HG03135 (cell line): Measurements from ENCODE around the gene SYTL1.

Experiments
- ATAC-seq: cut with Tn5 transposase; IDR thresholded peaks from one replicate; pipeline ENCODE4 v1.9.1; 2021; ENCODE audit warnings: mild to moderate bottlenecking, moderate library complexity; ENCODE audit not compliant: unreplicated experiment

Gene SYTL1, protein sequence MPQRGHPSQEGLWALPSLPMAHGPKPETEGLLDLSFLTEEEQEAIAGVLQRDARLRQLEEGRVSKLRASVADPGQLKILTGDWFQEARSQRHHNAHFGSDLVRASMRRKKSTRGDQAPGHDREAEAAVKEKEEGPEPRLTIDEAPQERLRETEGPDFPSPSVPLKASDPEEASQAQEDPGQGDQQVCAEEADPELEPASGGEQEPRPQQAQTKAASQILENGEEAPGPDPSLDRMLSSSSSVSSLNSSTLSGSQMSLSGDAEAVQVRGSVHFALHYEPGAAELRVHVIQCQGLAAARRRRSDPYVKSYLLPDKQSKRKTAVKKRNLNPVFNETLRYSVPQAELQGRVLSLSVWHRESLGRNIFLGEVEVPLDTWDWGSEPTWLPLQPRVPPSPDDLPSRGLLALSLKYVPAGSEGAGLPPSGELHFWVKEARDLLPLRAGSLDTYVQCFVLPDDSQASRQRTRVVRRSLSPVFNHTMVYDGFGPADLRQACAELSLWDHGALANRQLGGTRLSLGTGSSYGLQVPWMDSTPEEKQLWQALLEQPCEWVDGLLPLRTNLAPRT

DNA sequence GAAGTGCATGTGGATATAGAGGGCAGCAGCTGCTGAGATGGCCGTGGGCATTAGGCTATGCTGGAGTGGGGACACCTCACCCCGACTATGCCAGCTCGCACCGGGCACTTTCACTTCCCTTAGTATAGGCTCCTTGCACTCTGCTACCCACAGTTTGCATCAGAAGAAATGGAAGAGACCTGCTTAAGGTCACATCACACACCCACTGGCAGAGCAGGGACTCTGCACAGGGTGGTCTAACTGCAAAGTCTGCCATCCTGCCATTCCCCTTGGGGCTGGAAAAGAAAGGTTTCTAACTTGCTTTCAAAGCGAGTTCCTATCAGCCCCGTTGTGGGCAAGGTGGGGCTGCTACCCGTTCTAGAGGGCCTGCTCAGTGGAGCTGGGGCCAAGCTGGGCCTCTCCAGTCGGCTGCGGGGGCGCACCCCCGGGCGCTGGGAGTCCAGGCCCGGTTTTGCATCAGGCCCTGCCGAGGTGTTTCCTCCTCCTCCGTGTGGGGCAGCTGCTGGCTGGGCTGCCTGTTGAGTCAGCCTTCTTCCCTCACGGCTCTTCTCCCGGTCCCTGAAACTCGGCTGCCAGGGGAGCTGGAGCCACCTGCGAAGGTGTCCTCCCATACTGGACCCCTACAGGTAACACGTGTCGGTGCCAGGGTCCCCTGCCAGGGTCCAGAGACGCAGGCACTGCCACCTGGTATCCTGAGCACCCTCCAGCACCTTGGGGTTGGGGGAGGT lies at the start of gene SYTL1:
SYTL1 (plus strand) TSS at position 498 of the 728 bp plus-strand sequence. CDS start 3,313 bp downstream, outside the sequence.
- peak; percentile 54 for ATAC-seq

DNA sequence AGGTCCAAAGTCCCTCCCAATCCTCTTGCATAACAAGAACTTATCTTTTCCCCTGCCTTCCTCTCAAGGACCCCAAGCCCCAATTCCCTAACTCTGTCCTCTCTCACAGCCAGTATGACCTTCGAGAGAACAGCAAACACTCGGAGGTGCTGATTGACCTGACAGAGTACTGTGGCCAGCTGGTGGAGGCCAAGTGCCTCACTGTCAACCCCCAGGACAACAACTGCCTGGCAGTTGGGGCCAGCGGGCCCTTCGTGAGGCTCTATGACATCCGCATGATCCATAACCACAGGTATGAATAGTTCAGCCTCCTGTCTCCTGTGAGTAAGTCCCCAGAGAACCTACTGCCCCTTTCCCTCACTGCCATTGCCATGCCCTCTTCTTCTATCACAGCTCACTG lies 49.7 kb upstream of the SYTL1 start:
- ATAC-seq = no peak

DNA sequence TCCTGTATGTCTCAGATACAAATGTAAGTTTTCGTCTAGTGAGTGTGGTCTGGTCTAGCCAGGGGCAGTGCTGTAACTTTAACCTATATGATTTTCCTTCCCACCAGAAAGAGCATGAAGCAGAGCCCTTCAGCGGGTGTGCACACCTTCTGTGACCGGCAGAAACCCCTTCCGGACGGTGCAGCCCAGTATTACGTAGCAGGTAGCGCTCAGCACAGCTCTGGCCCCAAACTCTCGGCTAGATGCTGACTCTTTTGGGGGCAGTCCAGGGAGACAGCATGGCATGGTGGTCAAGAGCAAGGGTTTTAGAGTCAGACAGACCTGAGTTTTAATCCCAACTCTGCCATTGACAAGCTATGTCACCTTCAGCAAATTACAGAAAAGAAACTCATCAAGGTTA lies 47.9 kb upstream of the SYTL1 start:
- no peak for ATAC-seq

DNA sequence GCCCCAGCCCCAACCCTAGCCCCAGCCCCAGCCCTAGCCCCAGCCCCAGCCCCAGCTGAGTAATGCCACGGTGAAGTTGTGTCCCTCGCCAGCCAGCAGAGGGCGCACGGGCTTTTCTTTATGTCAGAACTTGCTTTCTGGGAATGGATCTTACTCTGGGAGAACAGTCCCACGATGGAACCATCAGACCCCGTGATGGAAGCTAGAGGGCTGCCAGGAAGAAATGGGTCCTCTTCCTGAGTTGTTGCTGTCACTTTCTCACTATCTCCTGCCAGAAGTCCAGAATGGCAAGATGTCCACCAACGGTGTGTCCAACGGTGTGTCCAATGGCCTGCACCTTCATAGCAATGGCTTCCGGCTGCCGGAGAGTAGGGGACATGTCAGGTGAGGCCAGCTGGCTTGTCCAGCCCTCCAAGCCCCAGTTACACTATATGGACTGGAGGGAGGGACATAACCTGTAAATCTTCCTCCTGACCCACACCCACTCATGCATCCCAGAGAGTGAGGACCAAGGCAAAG lies 45.0 kb upstream of the SYTL1 start:
- no peak for ATAC-seq

DNA sequence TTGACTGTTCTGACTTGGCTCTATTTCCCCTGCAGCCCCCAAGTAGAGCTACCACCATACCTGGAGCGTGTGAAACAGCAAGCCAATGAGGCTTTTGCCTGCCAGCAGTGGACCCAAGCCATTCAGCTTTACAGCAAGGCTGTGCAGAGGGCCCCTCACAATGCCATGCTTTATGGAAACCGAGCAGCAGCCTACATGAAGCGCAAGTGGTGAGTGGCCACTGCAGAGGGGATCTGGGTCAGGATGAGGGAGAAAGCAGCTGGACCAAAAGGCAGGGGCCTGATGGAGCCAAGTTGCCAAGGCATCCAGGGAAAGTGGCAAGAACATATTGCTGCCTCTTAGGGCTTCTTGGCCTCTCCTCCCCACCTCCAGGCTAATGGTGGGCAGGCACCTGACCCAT lies 43.9 kb upstream of the SYTL1 start:
- ATAC-seq = no peak

DNA sequence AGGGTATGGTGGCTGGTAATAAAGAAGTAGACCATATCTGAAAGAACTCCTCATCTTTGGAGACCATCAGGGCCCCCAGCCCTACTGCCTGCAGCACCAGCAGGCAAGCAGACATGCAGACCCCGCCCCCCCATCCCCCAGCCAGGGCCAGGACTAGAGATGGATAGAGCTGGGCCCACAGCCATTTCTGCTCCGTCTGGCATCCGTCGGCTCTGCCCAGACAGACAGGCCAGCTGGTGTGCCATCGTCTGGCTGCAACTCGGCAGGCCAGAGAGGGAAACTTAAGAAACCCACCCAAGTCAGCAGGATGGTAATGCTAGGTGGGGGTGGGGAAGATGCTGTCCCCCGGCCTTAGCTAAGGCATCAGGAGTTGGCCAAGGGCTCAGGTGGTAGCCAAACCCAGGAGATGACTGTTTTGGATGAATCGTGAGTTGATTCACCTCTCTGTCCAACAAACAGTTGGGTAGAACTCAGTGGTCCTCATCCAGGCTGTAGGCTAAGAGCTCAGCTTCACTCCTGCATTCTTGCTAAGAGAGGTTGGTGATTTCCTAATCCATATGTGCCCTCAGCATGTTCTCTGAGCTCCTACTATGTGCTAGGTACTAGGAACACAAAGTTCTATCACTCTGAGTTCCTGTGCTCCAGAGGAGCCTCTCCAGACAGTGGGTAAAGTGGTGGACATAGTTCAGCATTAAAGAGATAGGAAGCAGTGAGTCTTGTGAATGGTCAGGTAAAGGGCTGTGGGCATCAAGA lies 43.0 kb upstream of the SYTL1 start:
- ATAC-seq = no peak

DNA sequence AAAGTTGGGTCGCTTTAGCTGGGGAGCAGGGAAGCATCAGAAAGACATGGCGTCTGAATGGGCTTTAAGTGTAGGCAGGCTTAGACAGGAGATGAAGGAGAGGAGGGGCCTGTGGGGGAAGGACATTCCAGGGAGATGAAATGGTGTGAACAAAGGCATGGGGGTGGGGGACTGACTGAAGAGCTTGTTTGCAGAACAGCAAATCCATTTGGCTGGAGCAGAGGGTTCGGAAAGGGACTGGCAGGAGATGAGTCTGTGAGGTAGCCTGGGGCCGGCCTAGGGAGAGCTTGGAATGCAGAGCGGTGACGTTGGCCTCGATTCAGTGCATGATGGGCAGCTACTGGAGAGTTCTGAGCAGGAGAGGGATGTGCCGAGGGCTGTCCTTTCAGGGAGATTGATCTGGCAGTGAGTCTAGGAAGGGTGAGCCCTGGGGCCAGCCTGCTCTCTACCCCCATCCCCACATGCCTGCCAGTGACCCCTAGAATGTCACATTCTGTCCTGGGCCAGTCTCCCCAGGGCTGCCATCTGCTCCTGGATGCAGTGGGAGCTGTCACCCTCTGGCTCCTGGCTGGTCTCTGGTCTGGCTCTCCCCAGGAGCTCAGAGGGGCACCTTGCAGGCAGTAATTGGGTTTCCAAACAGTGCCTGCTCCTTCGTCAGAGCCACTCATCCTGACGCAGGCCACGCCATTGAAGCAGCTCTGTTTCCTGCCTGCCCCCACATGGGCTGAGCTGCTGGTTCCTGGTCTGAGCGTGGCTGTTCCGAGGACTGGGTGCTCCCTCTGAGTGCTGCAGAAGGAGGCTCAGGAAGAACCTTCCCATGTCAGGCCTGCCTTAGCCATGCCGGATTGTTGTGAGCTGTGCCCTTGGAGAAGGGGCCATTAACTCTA lies 42.2 kb upstream of the SYTL1 start:
- no peak for ATAC-seq

DNA sequence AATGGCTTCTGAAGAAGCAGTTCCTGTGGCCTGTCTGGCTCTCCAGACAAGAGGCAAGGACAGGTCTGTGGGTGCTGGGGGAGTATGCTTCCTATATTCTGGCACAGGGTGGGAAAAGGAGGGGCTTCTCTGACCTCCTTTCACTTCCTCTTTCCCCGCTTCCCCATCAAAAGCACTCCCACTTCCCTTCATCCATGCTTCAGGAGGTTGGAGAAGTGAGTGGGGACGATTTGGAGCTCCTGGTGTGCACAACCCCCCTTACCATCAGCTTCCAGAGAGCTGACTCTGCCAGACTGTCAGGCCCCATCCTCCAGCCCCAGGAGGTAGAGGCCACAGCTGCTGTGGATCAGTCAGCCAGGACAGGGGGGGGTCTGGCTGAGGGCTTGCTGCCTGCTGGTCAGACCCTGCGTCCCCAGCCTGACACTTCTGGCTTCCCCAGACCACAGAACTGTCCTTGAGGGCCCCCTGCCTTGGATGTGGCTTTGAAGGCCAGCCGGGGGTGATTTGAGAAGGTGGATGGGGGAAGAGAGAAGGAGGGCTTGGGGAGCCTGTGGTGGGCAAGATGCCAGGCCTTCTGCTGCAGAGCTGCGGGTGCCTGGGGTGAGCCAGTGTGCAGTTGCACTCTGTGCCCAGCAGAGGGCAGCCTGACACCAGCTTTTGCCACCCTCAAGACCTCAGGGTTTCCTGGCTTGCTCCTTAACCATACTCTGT lies 41.3 kb upstream of the SYTL1 start:
- ATAC-seq = peak; percentile 54

DNA sequence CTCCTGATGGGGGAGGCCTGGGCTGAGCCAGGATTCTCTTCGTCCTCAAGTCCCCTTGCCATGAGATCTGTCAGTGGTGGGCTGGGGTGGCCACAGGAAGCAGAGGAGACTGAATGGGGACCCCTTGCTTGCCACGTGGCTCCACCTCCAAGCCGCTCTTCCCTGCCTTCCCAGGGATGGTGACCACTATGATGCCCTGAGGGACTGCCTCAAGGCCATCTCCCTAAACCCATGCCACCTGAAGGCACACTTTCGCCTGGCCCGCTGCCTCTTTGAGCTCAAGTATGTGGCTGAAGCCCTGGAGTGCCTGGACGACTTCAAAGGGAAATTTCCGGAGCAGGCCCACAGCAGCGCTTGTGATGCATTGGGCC lies 40.8 kb upstream of the SYTL1 start:
- ATAC-seq = no peak

DNA sequence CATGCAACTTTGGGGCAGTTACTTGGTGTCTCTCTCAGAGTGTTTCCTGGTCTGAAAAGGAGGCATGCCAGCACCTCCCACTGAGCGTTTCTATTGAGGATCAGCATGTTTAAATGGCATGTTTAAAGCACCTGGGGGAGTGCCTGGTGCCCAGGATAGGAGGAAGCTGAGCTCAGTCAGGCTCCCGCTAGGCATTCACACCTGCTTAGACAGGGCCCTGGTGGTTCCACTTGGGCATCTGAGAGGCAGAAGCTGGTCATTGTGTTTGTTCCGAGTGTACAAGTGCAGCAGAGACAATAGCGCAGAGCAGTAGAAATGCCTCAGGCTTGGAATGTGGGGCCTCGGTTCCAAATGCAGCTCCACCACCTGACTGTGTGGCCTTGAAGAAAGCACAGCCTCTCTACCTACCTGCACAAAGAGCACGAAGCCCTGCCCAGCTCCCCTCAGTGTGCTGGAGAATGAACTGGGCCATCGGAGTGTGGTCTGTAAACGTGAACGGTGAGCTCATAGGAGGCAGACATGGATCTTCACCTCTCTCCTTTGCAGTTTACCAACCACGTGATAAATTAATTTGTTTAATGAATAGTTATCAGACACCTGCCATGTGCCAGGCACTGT lies 40.1 kb upstream of the SYTL1 start:
- ATAC-seq = no peak

DNA sequence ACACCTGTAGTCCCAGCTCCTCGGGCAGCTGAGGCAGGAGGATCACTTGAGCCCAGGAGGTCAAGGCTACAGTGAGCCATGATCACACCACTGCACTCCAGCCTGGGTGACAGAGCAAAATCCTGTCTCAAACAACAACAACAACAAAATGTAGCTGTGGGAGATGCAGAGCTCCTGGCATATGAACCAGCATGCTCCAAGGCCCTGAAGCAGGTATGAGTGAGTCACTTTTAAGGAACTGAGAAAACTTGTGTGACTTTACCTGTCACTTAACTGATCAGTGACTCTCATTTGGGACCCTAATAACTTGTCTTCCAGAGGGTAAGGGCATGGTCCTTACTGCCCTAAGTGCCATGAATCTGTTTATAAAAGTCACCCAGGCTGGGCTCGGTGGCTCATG lies 39.2 kb upstream of the SYTL1 start:
- no peak for ATAC-seq

DNA sequence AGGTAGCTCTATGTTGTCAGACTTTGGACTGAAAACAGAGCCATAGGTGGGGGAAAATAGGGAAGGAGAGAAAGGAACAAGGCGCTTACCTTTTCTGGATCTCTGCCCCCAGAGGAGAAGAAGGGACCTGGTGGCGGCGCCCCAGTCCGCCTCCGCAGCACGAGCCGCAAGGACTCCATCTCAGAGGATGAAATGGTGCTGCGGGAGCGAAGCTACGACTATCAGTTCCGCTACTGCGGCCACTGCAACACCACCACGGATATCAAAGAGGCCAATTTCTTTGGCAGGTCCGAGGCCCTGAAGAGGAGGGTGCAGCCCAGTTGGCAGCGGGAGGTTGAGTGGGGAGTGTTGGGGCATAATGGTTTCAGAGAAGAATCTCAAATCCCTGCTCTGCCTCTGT lies 38.3 kb upstream of the SYTL1 start:
- no peak for ATAC-seq

DNA sequence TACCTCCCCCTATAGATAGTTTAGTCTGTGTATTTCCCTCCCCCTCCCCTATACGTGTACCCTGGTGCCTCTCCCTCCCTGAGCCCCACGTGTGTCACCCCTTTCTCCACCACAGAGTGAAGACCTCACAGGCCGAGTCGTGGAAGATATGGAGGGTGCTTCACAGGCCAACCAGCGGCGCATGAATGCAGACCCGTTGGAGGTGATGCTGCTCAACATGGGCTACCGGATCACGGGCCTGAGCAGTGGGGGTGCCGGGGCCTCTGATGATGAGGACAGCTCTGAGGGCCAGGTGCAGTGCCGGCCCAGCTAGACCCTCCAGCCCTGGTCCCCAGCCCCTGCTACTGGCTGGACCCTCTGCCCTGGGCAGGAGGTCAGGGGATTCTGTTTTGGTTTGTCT lies 35.8 kb upstream of the SYTL1 start:
- no peak for ATAC-seq

DNA sequence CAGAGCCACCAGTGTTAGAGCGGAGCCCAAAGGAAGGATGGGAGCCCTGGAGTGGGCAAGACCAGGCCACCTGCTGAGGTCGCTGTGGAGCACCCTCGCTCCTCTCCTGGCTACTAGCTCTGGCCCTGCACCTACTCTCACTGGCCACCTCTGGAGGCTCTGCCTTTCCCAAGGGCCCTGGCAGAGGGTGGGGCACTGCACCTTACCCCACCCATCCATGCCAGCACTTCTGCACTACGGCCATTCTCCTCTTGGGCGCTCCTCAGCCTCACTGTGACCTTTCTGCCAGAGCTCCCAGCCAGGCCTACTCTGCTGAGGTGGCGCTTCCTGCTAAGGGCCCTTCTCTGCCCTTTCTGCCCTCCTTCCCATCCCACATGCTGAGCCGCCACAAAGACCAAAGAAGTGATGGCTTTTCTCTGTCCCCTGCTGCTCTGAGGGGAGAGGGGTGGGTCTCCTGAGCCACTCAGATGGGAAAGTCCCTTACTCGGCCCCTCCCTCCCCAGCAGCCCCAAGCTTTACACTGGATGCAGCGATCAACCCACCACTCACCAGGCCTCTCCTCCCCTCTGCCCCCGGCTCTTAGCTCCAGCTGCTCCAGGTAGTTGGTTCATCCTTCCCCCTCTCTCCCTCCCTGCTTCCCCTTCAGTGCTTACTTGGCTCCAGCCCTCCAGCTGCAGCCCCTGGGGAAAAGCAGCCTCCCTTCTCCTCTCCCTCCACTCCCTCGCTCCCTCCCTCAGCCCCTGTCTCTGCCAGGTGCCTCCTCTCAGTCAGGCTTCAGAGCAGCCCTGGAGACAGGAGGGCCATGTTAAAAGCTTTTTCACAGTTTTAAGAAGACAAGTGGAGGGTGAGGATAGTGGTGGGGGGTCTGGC lies 34.7 kb upstream of the SYTL1 start:
- ATAC-seq = no peak

DNA sequence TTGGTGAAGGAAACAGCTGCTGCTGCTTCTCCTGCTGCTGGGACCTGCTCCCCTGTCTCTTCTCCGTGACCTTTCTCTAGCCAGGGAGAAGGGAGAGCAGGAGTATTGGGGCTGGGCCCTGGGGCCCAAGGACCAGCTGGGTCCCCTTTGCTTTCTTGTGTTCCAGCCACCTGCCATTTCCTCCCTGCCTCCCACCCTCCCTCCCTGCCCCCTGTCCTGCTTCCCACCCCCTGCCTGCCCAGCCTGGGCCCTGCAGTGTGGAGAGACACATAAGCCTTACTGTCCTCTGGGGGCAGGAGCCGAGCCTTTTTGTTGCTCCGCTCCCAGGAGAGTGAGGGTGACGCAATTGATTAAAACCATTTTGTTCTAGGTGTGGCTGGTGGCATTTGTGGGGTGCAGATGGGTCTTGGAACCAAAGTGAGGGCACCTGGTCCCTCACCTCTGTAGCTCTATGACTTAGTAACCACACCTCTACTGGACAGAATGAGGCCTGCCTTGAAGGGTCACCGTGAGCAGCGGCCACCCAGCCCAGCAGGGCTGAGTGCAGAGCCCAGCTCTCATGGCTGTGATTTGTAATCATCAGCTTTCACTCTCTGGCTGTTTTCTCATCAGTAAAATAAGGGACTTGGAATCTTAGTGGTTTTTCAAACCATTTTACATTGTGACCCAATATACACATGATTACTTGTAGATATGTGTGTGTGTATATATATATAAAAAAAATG lies 33.8 kb upstream of the SYTL1 start:
- ATAC-seq = no peak

DNA sequence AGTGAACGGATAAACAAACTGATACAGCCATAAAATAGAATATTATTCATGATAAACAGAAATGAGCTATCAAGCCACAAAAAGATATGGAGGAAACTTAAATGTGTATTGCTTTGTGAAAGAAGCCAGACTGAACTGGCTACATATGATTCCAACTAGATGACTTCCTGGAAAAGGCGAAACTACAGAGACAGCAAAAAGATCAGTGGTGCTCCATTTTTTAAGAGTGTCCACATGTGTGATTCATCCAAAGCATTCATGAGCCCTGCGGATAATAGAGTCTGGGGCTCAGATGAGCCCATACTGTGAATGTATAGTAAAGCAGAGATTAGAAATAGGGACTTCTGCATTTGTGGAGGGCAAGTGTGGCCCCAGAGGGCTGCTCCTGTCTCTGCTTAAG lies 27.7 kb upstream of the SYTL1 start:
- ATAC-seq = no peak

DNA sequence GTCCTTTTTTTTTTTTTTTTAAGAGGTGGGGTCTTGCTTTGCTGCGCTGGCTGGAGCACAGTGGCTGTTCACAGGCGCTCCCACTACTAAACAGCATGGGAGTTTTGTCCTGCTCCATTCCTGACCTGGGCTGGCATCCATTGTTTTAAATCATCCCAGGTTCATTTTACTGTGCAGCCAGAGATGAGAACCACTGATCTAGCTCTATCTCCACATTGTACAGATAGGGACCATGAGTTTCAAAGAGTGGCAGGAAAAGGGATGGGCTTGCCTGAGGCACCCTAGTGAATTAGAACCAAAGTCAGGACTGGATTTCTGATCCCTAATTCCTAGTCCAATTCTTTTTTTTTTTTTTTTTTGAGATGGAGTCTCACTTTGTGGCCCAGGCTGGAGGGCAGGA lies 27.1 kb upstream of the SYTL1 start:
- ATAC-seq = no peak

DNA sequence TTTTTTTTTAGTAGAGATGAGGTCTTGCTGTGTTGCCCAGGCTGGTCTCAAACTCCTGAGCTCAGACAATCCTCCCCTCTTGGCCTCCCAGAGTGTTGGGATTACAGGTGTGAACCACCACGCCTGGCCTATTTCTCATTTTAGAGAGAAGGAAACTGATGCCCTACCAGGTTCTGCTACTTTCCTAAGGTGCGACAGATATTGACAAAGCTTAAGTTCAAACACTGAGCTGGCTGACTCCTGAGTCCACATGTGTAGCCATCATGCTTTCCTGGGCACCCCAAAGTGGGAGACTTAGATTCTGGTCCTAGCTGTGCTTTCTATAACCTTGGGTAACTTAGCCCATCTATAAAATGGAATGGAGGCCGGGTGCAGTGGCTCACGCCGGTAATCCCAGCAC lies 25.0 kb upstream of the SYTL1 start:
- no peak for ATAC-seq
